H1 (cell line): Measurements from ENCODE around the gene SLC9A3. TPM values are rescaled to one million over a fixed set of nuclear protein-coding genes. Genes with fewer than 3 reads are reported as not detected.

ENCODE experiments used
- CTCF ChIA-PET: fragments of 300-600 bp; sonication (Branson Sonifier 250); formaldehyde crosslinking; loops from one replicate; lab custom pipeline; 2021; ENCODE audit not compliant: partially characterized antibody; lab: Charles Lee
- POLR2A ChIA-PET: fragments of 300-600 bp; sonication (Branson Sonifier 250); formaldehyde crosslinking; loops from one replicate; lab custom pipeline; 2021; ENCODE audit warnings: inconsistent platforms; ENCODE audit not compliant: partially characterized antibody; lab: Charles Lee
- DNase-seq, 2 experiments: peaks; one replicate each; pipeline versions ENCODE4 v3.0.0 to v3.0.0-alpha.2; 2010 to 2022; ENCODE audit warnings: low spot score in 2 of 2, low read depth in 1 of 2, mixed read lengths in 1 of 2
- FAIRE-seq: peaks from 2 replicates; lab custom pipeline; 2011; peaks lifted over from hg19 to GRCh38; lab: Jason Lieb, UNC
- H2AFZ ChIP-seq: 2 replicates; pipeline ENCODE4 v1.8.1; 2012; ENCODE audit warnings: low read length, inconsistent platforms
- H2AK5ac ChIP-seq: 2 replicates; pipeline ENCODE4 v1.6.1; 2013; ENCODE audit warnings: low read depth, low read length
- H2BK120ac ChIP-seq: replicated peaks from 2 replicates; pipeline ENCODE3; 2013; ENCODE audit warnings: low read depth, low read length, inconsistent platforms
- H2BK12ac ChIP-seq: 2 replicates; pipeline ENCODE4 v1.6.1; 2013; ENCODE audit warnings: low read depth, low read length
- H2BK15ac ChIP-seq: 2 replicates; pipeline ENCODE4 v1.6.1; 2013; ENCODE audit warnings: low read length
- H2BK20ac ChIP-seq: 2 replicates; pipeline ENCODE4 v1.6.1; 2013; ENCODE audit warnings: low read length
- H2BK5ac ChIP-seq: 2 replicates; pipeline ENCODE4 v1.6.1; 2013; ENCODE audit warnings: low read depth, low read length
- H3K14ac ChIP-seq: 2 replicates; pipeline ENCODE4 v1.6.1; 2013; ENCODE audit warnings: inconsistent platforms; ENCODE audit not compliant: insufficient read length
- H3K18ac ChIP-seq: 2 replicates; pipeline ENCODE4 v1.6.1; 2013; ENCODE audit warnings: low read length; ENCODE audit errors: extremely low read depth
- H3K23ac ChIP-seq: 2 replicates; pipeline ENCODE4 v1.6.1; 2013; ENCODE audit warnings: inconsistent platforms; ENCODE audit not compliant: insufficient read length
- H3K23me2 ChIP-seq: 2 replicates; pipeline ENCODE4 v1.6.1; 2013; ENCODE audit warnings: low read depth, low read length
- H3K27ac ChIP-seq: 2 replicates; pipeline ENCODE4 v1.6.1; 2011; ENCODE audit warnings: low read depth, low read length, inconsistent platforms
- H3K27me3 ChIP-seq, 4 experiments: replicated peaks in 1 of 4; 1 replicate in 1 of 4; 2 replicates in 3 of 4; pipeline versions ENCODE4 v1.6.1 to v1.8.1; 2011 to 2013; ENCODE audit warnings: low read length in 3 of 4, mild to moderate bottlenecking in 3 of 4, inconsistent platforms in 2 of 4, mixed read lengths in 2 of 4, moderate library complexity in 1 of 4; ENCODE audit not compliant: control insufficient read depth in 3 of 4, insufficient read depth in 3 of 4; ENCODE audit errors: extremely low read depth in 1 of 4
- H3K36me3 ChIP-seq, 4 experiments: 2 replicates each; pipeline versions ENCODE4 v1.6.1 to v1.8.1; 2011 to 2013; ENCODE audit warnings: mild to moderate bottlenecking in 4 of 4, low read length in 3 of 4, moderate library complexity in 2 of 4, control low read depth in 1 of 4, inconsistent platforms in 1 of 4; ENCODE audit not compliant: insufficient read depth in 4 of 4, control insufficient read depth in 2 of 4
- H3K4ac ChIP-seq: replicated peaks from 2 replicates; pipeline ENCODE3; 2013; ENCODE audit warnings: low read length, low read depth, mixed read lengths, inconsistent platforms; ENCODE audit not compliant: insufficient read length
- H3K4me1 ChIP-seq, 4 experiments: replicated peaks in 1 of 4; 1 replicate in 1 of 4; 2 replicates in 3 of 4; pipeline versions ENCODE4 v1.6.1 to v1.8.1; 2011 to 2013; ENCODE audit warnings: low read length in 3 of 4, inconsistent platforms in 2 of 4, mixed read lengths in 1 of 4; ENCODE audit not compliant: insufficient read depth in 4 of 4, control insufficient read depth in 3 of 4
- H3K4me2 ChIP-seq, 2 experiments: 2 replicates each; pipeline versions ENCODE4 v1.6.1 to v1.8.1; 2011 to 2013; ENCODE audit warnings: low read depth in 2 of 2, low read length in 2 of 2, control low read depth in 1 of 2, inconsistent platforms in 1 of 2, mild to moderate bottlenecking in 1 of 2; ENCODE audit not compliant: insufficient read depth in 1 of 2
- H3K4me3 ChIP-seq, 4 experiments: fragments of 200-600, 300-600 bp in 1 of 4; sonication (generic), shearing (Covaris generic), sonication (Bioruptor Twin) in 1 of 4; 2 replicates each; pipeline versions ENCODE4 v1.5.1 to v1.8.1; 2011 to 2016; ENCODE audit warnings: low read length in 4 of 4, low read depth in 3 of 4, control low read depth in 2 of 4, inconsistent platforms in 2 of 4, mild to moderate bottlenecking in 2 of 4, mixed read lengths in 1 of 4, moderate library complexity in 1 of 4; ENCODE audit not compliant: insufficient read depth in 2 of 4; ENCODE audit errors: extremely low read depth in 1 of 4
- H3K56ac ChIP-seq: replicated peaks from 2 replicates; pipeline ENCODE3; 2013; ENCODE audit warnings: low read depth, mild to moderate bottlenecking, mixed read lengths, low read length, inconsistent platforms; ENCODE audit not compliant: insufficient read length
- H3K79me1 ChIP-seq: 2 replicates; pipeline ENCODE4 v1.6.1; 2013; ENCODE audit warnings: low read depth, low read length, control low read depth
- H3K79me2 ChIP-seq, 2 experiments: 2 replicates each; pipeline versions ENCODE4 v1.6.1 to v1.8.1; 2012 to 2013; ENCODE audit warnings: low read length in 2 of 2, mild to moderate bottlenecking in 2 of 2, inconsistent platforms in 1 of 2; ENCODE audit not compliant: insufficient read depth in 2 of 2, control insufficient read depth in 1 of 2
- H3K9ac ChIP-seq, 4 experiments: replicated peaks in 1 of 4; 1 replicate in 1 of 4; 2 replicates in 3 of 4; pipeline versions ENCODE4 v1.6.1 to v1.8.1; 2011 to 2013; ENCODE audit warnings: low read depth in 3 of 4, low read length in 3 of 4, control low read depth in 2 of 4, mild to moderate bottlenecking in 2 of 4, moderate library complexity in 2 of 4, inconsistent platforms in 1 of 4; ENCODE audit errors: extremely low read depth in 1 of 4
- H3K9me3 ChIP-seq, 2 experiments: 2 replicates each; pipeline versions ENCODE4 v1.6.1 to v1.8.1; 2012 to 2013; ENCODE audit warnings: mild to moderate bottlenecking in 2 of 2, moderate library complexity in 2 of 2, control low read depth in 1 of 2, inconsistent platforms in 1 of 2, low read depth in 1 of 2, low read length in 1 of 2, mixed read lengths in 1 of 2; ENCODE audit not compliant: insufficient read depth in 2 of 2
- H4K20me1 ChIP-seq, 2 experiments: replicated peaks in 1 of 2; 2 replicates each; pipeline versions ENCODE3 to v1.8.1; 2011 to 2013; ENCODE audit warnings: inconsistent platforms in 2 of 2, low read length in 2 of 2, mild to moderate bottlenecking in 1 of 2; ENCODE audit not compliant: insufficient read depth in 2 of 2, control insufficient read depth in 1 of 2
- H4K5ac ChIP-seq: 2 replicates; pipeline ENCODE4 v1.6.1; 2013; ENCODE audit warnings: low read length, low read depth, mixed read lengths, inconsistent platforms; ENCODE audit not compliant: insufficient read length
- H4K8ac ChIP-seq: 2 replicates; pipeline ENCODE4 v1.8.0; 2013; ENCODE audit warnings: mild to moderate bottlenecking, moderate library complexity, low read length, inconsistent platforms; ENCODE audit not compliant: insufficient read depth; ENCODE audit errors: extremely low read depth
- H4K91ac ChIP-seq: replicated peaks from 2 replicates; pipeline ENCODE3; 2013; ENCODE audit warnings: low read length, mixed read lengths, inconsistent platforms; ENCODE audit not compliant: insufficient read length
- CTCF ChIP-seq, 3 experiments: IDR thresholded peaks; 1 replicate in 2 of 3; 2 replicates in 1 of 3; pipeline versions ENCODE4 v1.5.1 to v1.6.1; 2011; ENCODE audit warnings: low read length in 3 of 3, mild to moderate bottlenecking in 3 of 3, inconsistent platforms in 2 of 3, low read depth in 1 of 3, moderate library complexity in 1 of 3; ENCODE audit not compliant: insufficient read depth in 1 of 3; ENCODE audit errors: control extremely low read depth in 1 of 3
- KDM1A ChIP-seq: fragments of 200-600, 300-600 bp; sonication (generic); IDR thresholded peaks from 2 replicates; pipeline ENCODE4 v1.7.1; 2016; ENCODE audit warnings: mild to moderate bottlenecking, low read length, borderline replicate concordance
- WGBS, 2 experiments: shearing (Covaris generic) in 1 of 2; methylation state at CpG; one replicate each; pipeline versions ENCODE4 v1.1.6 to v1.1.7; 2013 to 2015; ENCODE audit warnings: low lambda C conversion rate in 2 of 2, mixed read lengths in 2 of 2, inconsistent platforms in 1 of 2, low coverage in 1 of 2, missing lambda C conversion rate in 1 of 2; ENCODE audit not compliant: insufficient replicate concordance in 2 of 2, insufficient coverage in 1 of 2, insufficient read length in 1 of 2; ENCODE audit errors: extremely low coverage in 1 of 2, missing lambda C conversion rate in 1 of 2; 5-methylcytosine and 5-hydroxymethylcytosine counted together
- polyA plus RNA-seq, 7 experiments: library from polyadenylated mRNA; depleted of rRNA in 3 of 7; stranded (reverse) in 5 of 7; unstranded in 2 of 7; fragments of >200 nt in 5 of 7; fragments of 200-250 nt in 2 of 7; gene quantifications; 1 replicate in 5 of 7; 2 replicates in 1 of 7; 4 replicates in 1 of 7; pipeline versions ENCODE4 v1.2.1 to v1.2.3, GENCODE V29; 2011 to 2013; ENCODE audit warnings: missing spikeins in 2 of 7, mixed read lengths in 2 of 7
- total RNA-seq: library from RNA; stranded (reverse); fragmentation: NEBNext Ultra II Directional; extraction: Animal tissue kit (Norgen Biotek cat#: 25700); gene quantifications from 2 replicates; pipeline ENCODE4 v1.2.1, GENCODE V29; 2021
- TF ChIP-seq, protein P1 (sequence below): IDR thresholded peaks from 2 replicates; pipeline ENCODE4 v1.6.1; 2011; ENCODE audit warnings: low read depth, mild to moderate bottlenecking, low read length; ENCODE audit not compliant: insufficient read depth

SLC9A3 gene
- total and polyA plus RNA-seq, 2 of the 8 experiments (the other 6 are each of a cell fraction or from before 2014, with no cell fraction given): 0.95 to 1.0 TPM

DNA sequence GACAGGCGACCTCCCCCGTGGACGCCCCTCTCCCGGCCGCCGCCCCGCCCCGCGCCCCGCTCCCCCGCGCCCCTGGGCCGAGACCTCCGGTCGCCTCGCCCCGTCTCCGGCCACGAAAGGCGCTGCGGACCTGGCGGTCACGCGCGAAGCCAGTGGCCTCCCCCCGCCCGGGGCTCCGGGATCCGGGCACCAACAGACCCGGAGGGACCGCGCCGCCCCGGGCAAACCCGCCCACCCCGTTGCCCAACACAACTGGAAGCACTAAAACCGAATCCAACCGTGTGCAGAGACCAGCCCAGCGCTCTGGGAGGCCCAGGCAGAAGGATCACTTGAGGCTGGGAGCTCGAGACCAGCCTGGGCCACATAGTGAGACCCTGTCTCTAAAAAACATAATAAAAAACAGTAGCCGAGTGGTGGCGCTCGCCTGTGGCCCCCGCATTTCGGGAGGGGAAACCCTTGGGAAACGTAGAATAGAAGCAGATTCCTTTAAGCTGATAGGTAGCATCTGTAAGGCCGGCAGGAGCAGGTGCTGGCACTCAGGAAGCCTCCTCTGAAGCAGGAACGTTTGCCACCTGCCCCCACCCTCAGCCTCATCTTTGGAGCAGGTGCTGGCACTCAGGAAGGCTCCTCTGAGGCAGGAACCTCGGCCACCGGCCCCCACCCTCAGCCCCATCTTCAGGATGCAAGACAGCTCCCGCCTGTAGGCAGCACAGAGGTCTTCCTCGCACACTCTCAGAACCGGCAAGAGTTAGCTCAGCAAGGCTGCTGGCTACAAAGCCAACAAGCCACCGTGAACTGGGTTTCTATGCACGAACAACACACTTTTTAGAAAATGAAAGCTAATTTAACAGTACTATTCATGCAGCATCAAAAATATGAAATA lies 4.6 kb upstream of the SLC9A3 start:
- no peak overlapping the region for H3K4ac ChIP-seq
- H3K79me1 ChIP-seq: no peaks in the 10 kb centered on the region
- DNase-seq: no peak
- peaks cover 0 to 3% (median 0%) of the 10 kb centered on the region in 4 experiments; a peak in 1 of 8 replicates for H3K36me3 ChIP-seq
- no peak overlapping the region for H3K9ac ChIP-seq
- WGBS, 2 experiments: 29% methylated on average over 32 of the region's 55 CpGs; no CpG with 5 or more reads in 1 of the 2 experiments
- peaks cover 0 to 10% of the 10 kb centered on the region in 2 experiments for H4K20me1 ChIP-seq
- no peak for FAIRE-seq
- 0 out of 8 replicates have a peak overlapping the region, but pooled peaks of 1 of the 4 experiments have one; percentile 25 for H3K4me3 ChIP-seq
- no peak overlapping the region for H4K8ac ChIP-seq
- H3K79me2 ChIP-seq: no peaks in the 10 kb centered on the region
- no peak overlapping the region for H2BK12ac ChIP-seq
- H3K18ac ChIP-seq: no peak overlapping the region
- H3K9me3 ChIP-seq: no peaks in the 10 kb centered on the region
- H4K91ac ChIP-seq: no peak overlapping the region
- no peak overlapping the region for H3K56ac ChIP-seq
- CTCF ChIA-PET: interaction anchor here (0.6 to 2.4 kb wide), 10 partner anchors 9 to 288 kb away, joined by 3 to 5 read pairs (median 4); no protein-coding TSS in a partner anchor
- H3K4me2 ChIP-seq: peak overlapping the region in 1 of 2 experiments; percentile 30; a peak in 1 of 4 replicates
- H2AK5ac ChIP-seq: no peak overlapping the region
- H3K27me3 ChIP-seq: peaks cover 39 to 70% (median 65%) of the 10 kb centered on the region in 4 experiments
- H2BK5ac ChIP-seq: no peak overlapping the region
- H2BK120ac ChIP-seq: no peak overlapping the region
- peaks cover 0 to 9% (median 3%) of the 10 kb centered on the region in 4 experiments; a peak in 6 of 7 replicates for H3K4me1 ChIP-seq
- no peak overlapping the region for H3K23ac ChIP-seq
- no peak overlapping the region for H2AFZ ChIP-seq
- H3K14ac ChIP-seq: no peak overlapping the region
- no peak overlapping the region for H2BK20ac ChIP-seq
- TF ChIP-seq KDM1A (peak; percentile 70; the same call in 1 of the 2 replicates), CTCF (IDR thresholded peaks at IDR 0.05; ENCODE audit: control extremely low read depth in 1 of 3, insufficient read depth in 1 of 3, low read depth in 1 of 3, low read length in 3 of 3) (peak in 1 of 3 experiments; percentile 8; a peak in 1 of 4 replicates)
- TF ChIP-seq, protein P1, sequence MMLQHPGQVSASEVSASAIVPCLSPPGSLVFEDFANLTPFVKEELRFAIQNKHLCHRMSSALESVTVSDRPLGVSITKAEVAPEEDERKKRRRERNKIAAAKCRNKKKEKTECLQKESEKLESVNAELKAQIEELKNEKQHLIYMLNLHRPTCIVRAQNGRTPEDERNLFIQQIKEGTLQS: no peak
- H4K5ac ChIP-seq: no peak overlapping the region
- no peak overlapping the region for H2BK15ac ChIP-seq
- peaks cover 1% of the 10 kb centered on the region; the same call in 1 of the 2 replicates for H3K23me2 ChIP-seq
- H3K27ac ChIP-seq: no peak overlapping the region
- POLR2A ChIA-PET: interaction anchor here (0.7 to 2.1 kb wide), 3 partner anchors 9 to 388 kb away, joined by 3 to 5 read pairs (median 3); no protein-coding TSS in a partner anchor
